HCT116 (cell line): ENCODE data around the gene SOX15. TPM values are rescaled to one million over a fixed set of nuclear protein-coding genes. Genes with fewer than 3 reads are reported as not detected.

Source experiments
- ATAC-seq: fragments of 200-7000 bp; cut with Tn5 transposase; 2 replicates; pipeline ENCODE4 v1.9.1; 2020; ENCODE audit warnings: mild to moderate bottlenecking, moderate library complexity
- BruUV-seq: library from RNA; stranded (reverse); fragments of 400-500 nt; replicated peaks from 2 replicates; lab custom pipeline; 2021; lab: Mats Ljungman, UMichigan
- CTCF ChIA-PET: fragments of 300-600 bp; sonication (Branson Sonifier 250); formaldehyde crosslinking; loops from one replicate; lab custom pipeline; 2021; ENCODE audit warnings: antibody characterized with exemption; lab: Charles Lee
- POLR2A ChIA-PET: fragments of 300-600, 350-600 bp; sonication (Branson Sonifier 250); formaldehyde crosslinking; loops from one replicate; lab custom pipeline; 2021; ENCODE audit warnings: antibody characterized with exemption; lab: Charles Lee
- RAD21 ChIA-PET, 2 experiments: fragments of 300-600 bp; sonication (Branson Sonifier 250); formaldehyde crosslinking; loops; one replicate each; lab custom pipeline; 2023; ENCODE audit warnings: low total read pairs in 2 of 2; ENCODE audit not compliant: uncharacterized antibody in 2 of 2, unreplicated experiment in 2 of 2, low non-redundant PET in 1 of 2; lab: Charles Lee
- DNase-seq: peaks from one replicate; pipeline ENCODE4 v3.0.0-alpha.2; 2010; ENCODE audit warnings: low read depth, low spot score
- H2AFZ ChIP-seq: fragments of 200-600 bp; shearing (Covaris generic), sonication (generic); 2 replicates; pipeline ENCODE4 v1.6.1; 2017; ENCODE audit warnings: low read depth, mixed run types, mixed read lengths, antibody characterized with exemption, low read length; ENCODE audit not compliant: poor library complexity, severe bottlenecking
- H3K27ac ChIP-seq: 2 replicates; pipeline ENCODE4 v1.5.1; 2012; ENCODE audit warnings: low read depth, low read length
- H3K27me3 ChIP-seq: fragments of 200-600 bp; sonication (generic); 2 replicates; pipeline ENCODE4 v1.6.1; 2016; ENCODE audit warnings: mixed run types, low read length, mixed read lengths; ENCODE audit not compliant: insufficient read depth
- H3K36me3 ChIP-seq, 2 experiments: fragments of 200-500 bp in 1 of 2; fragments of 200-600 bp in 1 of 2; sonication (Bioruptor generic) in 1 of 2; sonication (generic) in 1 of 2; 2 replicates each; pipeline versions ENCODE4 v1.5.1 to v1.6.1; 2014 to 2016; ENCODE audit warnings: low read length in 2 of 2, inconsistent platforms in 1 of 2, mixed read lengths in 1 of 2, mixed run types in 1 of 2; ENCODE audit not compliant: insufficient read depth in 2 of 2, control insufficient read depth in 1 of 2
- H3K4me1 ChIP-seq, 2 experiments: fragments of 200-600 bp in 1 of 2; sonication (generic) in 1 of 2; 2 replicates each; pipeline versions ENCODE4 v1.5.1 to v1.6.1; 2012 to 2017; ENCODE audit warnings: low read length in 2 of 2, inconsistent platforms in 1 of 2, mild to moderate bottlenecking in 1 of 2, mixed read lengths in 1 of 2, mixed run types in 1 of 2, moderate library complexity in 1 of 2; ENCODE audit not compliant: insufficient read depth in 2 of 2, control insufficient read depth in 1 of 2
- H3K4me2 ChIP-seq: fragments of 200-600 bp; sonication (generic); 2 replicates; pipeline ENCODE4 v1.6.1; 2017; ENCODE audit warnings: mixed run types, low read length, mixed read lengths
- H3K4me3 ChIP-seq, 2 experiments: fragments of 200-600 bp in 1 of 2; sonication (generic) in 1 of 2; replicated peaks in 1 of 2; 2 replicates each; pipeline ENCODE4 v1.5.1; 2011 to 2016; ENCODE audit warnings: low read length in 2 of 2, control low read depth in 1 of 2, low read depth in 1 of 2, mild to moderate bottlenecking in 1 of 2, mixed read lengths in 1 of 2, mixed run types in 1 of 2
- H3K79me2 ChIP-seq: fragments of 200-600 bp; sonication (generic); 2 replicates; pipeline ENCODE4 v1.6.1; 2017; ENCODE audit warnings: mild to moderate bottlenecking, mixed run types, low read length, moderate library complexity, mixed read lengths; ENCODE audit not compliant: insufficient read depth
- H3K9ac ChIP-seq: fragments of 200-600 bp; sonication (generic); 2 replicates; pipeline ENCODE4 v1.6.1; 2016; ENCODE audit warnings: low read length, mixed read lengths
- H3K9me2 ChIP-seq: fragments of 200-600 bp; sonication (generic), shearing (Covaris generic); 2 replicates; pipeline ENCODE4 v1.6.1; 2017; ENCODE audit warnings: mixed run types, mild to moderate bottlenecking, moderate library complexity; ENCODE audit not compliant: insufficient read depth
- H3K9me3 ChIP-seq, 2 experiments: fragments of 200-500 bp in 1 of 2; fragments of 200-600 bp in 1 of 2; sonication (Bioruptor generic) in 1 of 2; sonication (generic) in 1 of 2; 2 replicates each; pipeline ENCODE4 v1.6.1; 2014 to 2017; ENCODE audit warnings: low read length in 2 of 2, mixed read lengths in 2 of 2, inconsistent platforms in 1 of 2, low read depth in 1 of 2, mild to moderate bottlenecking in 1 of 2, mixed run types in 1 of 2, moderate library complexity in 1 of 2; ENCODE audit not compliant: control insufficient read depth in 1 of 2, insufficient read depth in 1 of 2
- H4K20me1 ChIP-seq: fragments of 200-600 bp; sonication (generic), shearing (Covaris generic); 2 replicates; pipeline ENCODE4 v1.6.1; 2017; ENCODE audit warnings: mixed run types, mild to moderate bottlenecking, moderate library complexity; ENCODE audit not compliant: insufficient read depth
- ATF3 ChIP-seq: IDR thresholded peaks from 2 replicates; pipeline ENCODE4 v1.6.1; 2012
- CBX3 ChIP-seq: IDR thresholded peaks from 2 replicates; pipeline ENCODE4 v1.6.1; 2012; ENCODE audit warnings: low read depth
- CTCF ChIP-seq, 3 experiments: fragments of 200-600 bp in 1 of 3; sonication (generic) in 1 of 3; IDR thresholded peaks in 2 of 3; conservative IDR thresholded peaks in 1 of 3; 2 replicates each; pipeline ENCODE4 v1.5.1; 2012 to 2017; ENCODE audit warnings: low read depth in 2 of 3, low read length in 2 of 3, antibody characterized with exemption in 1 of 3, borderline replicate concordance in 1 of 3, control low read depth in 1 of 3, mild to moderate bottlenecking in 1 of 3, mixed read lengths in 1 of 3, mixed run types in 1 of 3, moderate library complexity in 1 of 3; ENCODE audit not compliant: insufficient read depth in 1 of 3
- EGR1 ChIP-seq: IDR thresholded peaks from 2 replicates; pipeline ENCODE4 v1.6.1; 2012; ENCODE audit warnings: low read depth
- ELF1 ChIP-seq: IDR thresholded peaks from 2 replicates; pipeline ENCODE4 v1.6.1; 2012; ENCODE audit warnings: low read depth, borderline replicate concordance
- EZH2 ChIP-seq: fragments of 200-600 bp; sonication (generic); IDR thresholded peaks from 2 replicates; pipeline ENCODE4 v1.6.1; 2017; ENCODE audit warnings: antibody characterized with exemption, mixed run types
- EZH2phosphoT487 ChIP-seq: fragments of 200-600 bp; IDR thresholded peaks from 2 replicates; pipeline ENCODE4 v1.6.1; 2018; ENCODE audit warnings: antibody characterized with exemption, borderline replicate concordance
- JUND ChIP-seq: IDR thresholded peaks from 2 replicates; pipeline ENCODE4 v1.6.1; 2012
- MAX ChIP-seq: IDR thresholded peaks from 2 replicates; pipeline ENCODE4 v1.6.1; 2012
- POLR2A ChIP-seq: IDR thresholded peaks from 2 replicates; pipeline ENCODE4 v1.7.0; 2011; ENCODE audit warnings: borderline replicate concordance; ENCODE audit not compliant: insufficient read depth, insufficient read length; ENCODE audit errors: extremely low read depth
- RAD21 ChIP-seq: IDR thresholded peaks from 2 replicates; pipeline ENCODE4 v1.6.1; 2012; ENCODE audit warnings: low read depth, mild to moderate bottlenecking
- SRF ChIP-seq: IDR thresholded peaks from 2 replicates; pipeline ENCODE4 v1.6.1; 2012; ENCODE audit warnings: low read depth
- TCF7L2 ChIP-seq: IDR thresholded peaks from 2 replicates; pipeline ENCODE4 v1.7.0; 2011; ENCODE audit warnings: borderline replicate concordance, inconsistent platforms; ENCODE audit not compliant: insufficient read depth, insufficient read length; ENCODE audit errors: extremely low read depth
- ZBTB33 ChIP-seq: IDR thresholded peaks from 2 replicates; pipeline ENCODE4 v1.6.1; 2011; ENCODE audit warnings: mild to moderate bottlenecking, low read length, moderate library complexity; ENCODE audit not compliant: insufficient replicate concordance; ENCODE audit errors: extremely low read depth
- ZNF274 ChIP-seq: fragments of 200-500 bp; sonication (Bioruptor generic); IDR thresholded peaks from 2 replicates; pipeline ENCODE4 v1.6.1; 2014; ENCODE audit warnings: mild to moderate bottlenecking, low read depth, low read length, inconsistent platforms
- intact Hi-C: fragments of 100-400 bp; cut with micrococcal nuclease; formaldehyde crosslinking; loops from 2 replicates; pipeline ENCODE4 v1.10.0; 2022
- total RNA-seq: library from RNA; stranded (reverse); gene quantifications from one replicate; pipeline ENCODE4 v1.2.1, GENCODE V29; 2021; ENCODE audit not compliant: unreplicated experiment

The SOX15 gene
- total RNA-seq, 1 experiment from 2014 or later, result 0.69 TPM

GRCh38 chr17:7569571-7569970 lies 20.3 kb downstream of the SOX15 start:
- POLR2A ChIA-PET, result no interaction called here
- Histone ChIP-seq H2AFZ (no peak overlapping the region), H3K27ac (no peak overlapping the region), H3K4me2 (no peak overlapping the region), H3K4me1 (peaks cover 5 to 28% of the 10 kb centered on the region in 2 experiments; a peak in 3 of 4 replicates), H3K27me3 (no peaks in the 10 kb centered on the region), H3K4me3 (no peak overlapping the region), H3K9me3 (no peaks in the 10 kb centered on the region), H3K79me2 (peaks cover 67% of the 10 kb centered on the region), H4K20me1 (peaks cover 9% of the 10 kb centered on the region; the same call in 1 of the 2 replicates), H3K9me2 (no peaks in the 10 kb centered on the region), H3K9ac (no peak overlapping the region), H3K36me3 (peaks cover 30 to 66% of the 10 kb centered on the region in 2 experiments)
- ATAC-seq, result no peak
- intact Hi-C loops, result loop anchor here (10.0 kb wide), 1 partner anchor 85 kb away; the partner anchor contains the start of genes POLR2A and SLC35G6
- RAD21 ChIA-PET, result no interaction called here
- CTCF ChIA-PET, result no interaction called here
- TF ChIP-seq EZH2, result no peak
- no peak for DNase-seq
- BruUV-seq, result no TSS peak

- H3K9me3 ChIP-seq, result no peaks in the 10 kb centered on the region
- no peaks in the 10 kb centered on the region for H4K20me1 ChIP-seq
- no TSS peak for BruUV-seq
- RAD21 ChIA-PET, result no interaction called here
- peak overlapping the region; percentile 95 for H3K4me2 ChIP-seq
- DNase-seq (no peak), ATAC-seq (no peak)
- H3K27ac ChIP-seq, result no peak overlapping the region; the same call in 1 of the 2 replicates
- peak overlapping the region; percentile 79 to 83 for H3K4me3 ChIP-seq
- CTCF ChIA-PET, result no interaction called here
- peaks cover 32 to 40% of the 10 kb centered on the region in 2 experiments for H3K36me3 ChIP-seq
- peak overlapping the region; percentile 98 for H3K9ac ChIP-seq
- POLR2A ChIA-PET, result interaction anchor here (1.2 kb wide), 1 partner anchor 125 kb away, joined by 3 read pairs; the partner anchor contains the start of gene WRAP53
- H3K9me2 ChIP-seq, result no peaks in the 10 kb centered on the region
- peaks cover 63% of the 10 kb centered on the region for H3K79me2 ChIP-seq
- no peak overlapping the region for H2AFZ ChIP-seq
- intact Hi-C loops, result loop anchor here (10.0 kb wide), 1 partner anchor 78 kb away; the partner anchor contains the start of genes POLR2A and SLC35G6
- H3K4me1 ChIP-seq, result peaks cover 27 to 45% of the 10 kb centered on the region in 2 experiments
- no peaks in the 10 kb centered on the region for H3K27me3 ChIP-seq
- TF ChIP-seq CTCF (IDR thresholded peaks at IDR 0.05 in 2 of 3, conservative IDR thresholded peaks at IDR 0.05 in 1 of 3; ENCODE audit: borderline replicate concordance in 1 of 3, insufficient read depth in 1 of 3, low read depth in 2 of 3, low read length in 2 of 3) (no peak), ZBTB33 (no peak), ELF1 (no peak), MAX (no peak), CBX3 (no peak), EZH2phosphoT487 (no peak), ZNF274 (no peak), EGR1 (no peak), JUND (no peak), EZH2 (no peak), RAD21 (no peak), ATF3 (no peak), TCF7L2 (no peak), SRF (no peak), POLR2A (no peak)
Measured at GRCh38 chr17:7563115-7563869, 26.6 kb downstream of the SOX15 start.
